ENCODE data around the gene CD46. TPM values are rescaled to one million over a fixed set of nuclear protein-coding genes. Genes with fewer than 3 reads are reported as not detected.

The CD46 gene
- total and polyA plus RNA-seq, 10 of the 15 experiments (the other 5 are each of a cell fraction or from before 2014, with no cell fraction given) = 61.1 to 198 (median 81.4) TPM

DNA sequence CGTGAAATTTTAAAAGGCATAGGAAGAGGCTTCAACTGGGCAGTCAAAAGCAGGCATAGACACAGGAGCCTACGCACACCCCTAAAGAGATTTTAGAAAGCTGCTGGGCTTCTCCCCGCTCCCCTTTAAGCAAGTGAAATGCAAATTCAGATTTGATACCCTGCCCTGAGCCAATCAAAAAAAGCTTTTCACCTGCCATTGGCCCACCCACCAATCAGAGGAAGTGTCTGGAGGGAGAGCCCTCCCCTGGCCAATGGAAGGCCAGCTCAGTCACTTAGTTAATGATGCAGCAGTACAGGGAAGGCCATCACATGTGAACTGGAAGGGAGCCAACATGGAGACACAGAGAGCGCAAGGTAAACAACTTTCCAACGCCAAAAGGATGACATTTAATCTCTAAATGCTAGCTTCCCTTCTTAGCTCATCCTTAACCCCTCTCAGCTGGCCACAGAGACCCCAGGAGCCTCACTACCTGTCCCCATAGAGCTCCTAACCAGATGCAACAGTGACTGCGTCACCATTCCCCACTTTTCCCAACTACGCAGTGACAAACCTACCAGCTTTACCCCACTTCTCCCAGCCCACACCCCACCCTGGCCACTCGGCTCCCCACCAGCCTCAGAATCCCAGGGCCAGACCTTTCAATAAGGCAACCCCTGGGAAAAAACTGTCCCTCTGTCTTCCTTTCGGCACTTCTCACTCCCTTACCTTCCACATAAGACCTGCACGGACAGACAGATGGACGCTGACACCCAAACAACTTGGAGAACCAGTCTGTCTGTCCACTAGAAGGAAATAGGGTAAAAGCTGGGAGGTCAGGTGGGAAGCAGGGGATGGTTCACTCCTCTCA, 71.0 kb downstream of the CD46 start (continued):
- TF ChIP-seq, protein P1, sequence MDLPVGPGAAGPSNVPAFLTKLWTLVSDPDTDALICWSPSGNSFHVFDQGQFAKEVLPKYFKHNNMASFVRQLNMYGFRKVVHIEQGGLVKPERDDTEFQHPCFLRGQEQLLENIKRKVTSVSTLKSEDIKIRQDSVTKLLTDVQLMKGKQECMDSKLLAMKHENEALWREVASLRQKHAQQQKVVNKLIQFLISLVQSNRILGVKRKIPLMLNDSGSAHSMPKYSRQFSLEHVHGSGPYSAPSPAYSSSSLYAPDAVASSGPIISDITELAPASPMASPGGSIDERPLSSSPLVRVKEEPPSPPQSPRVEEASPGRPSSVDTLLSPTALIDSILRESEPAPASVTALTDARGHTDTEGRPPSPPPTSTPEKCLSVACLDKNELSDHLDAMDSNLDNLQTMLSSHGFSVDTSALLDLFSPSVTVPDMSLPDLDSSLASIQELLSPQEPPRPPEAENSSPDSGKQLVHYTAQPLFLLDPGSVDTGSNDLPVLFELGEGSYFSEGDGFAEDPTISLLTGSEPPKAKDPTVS (IDR thresholded peaks at IDR 0.05; ENCODE audit: low read depth, low read length) = no peak
- TF ChIP-seq CBX5 (IDR thresholded peaks at IDR 0.05; ENCODE audit: low read depth) (no peak), ZZZ3 (IDR thresholded peaks at IDR 0.05; ENCODE audit: control insufficient read depth, insufficient read length, low read depth) (no peak), POLR2AphosphoS2 (IDR thresholded peaks at IDR 0.05; ENCODE audit: low read depth, low read length) (peak; percentile 96), BCL11A (IDR thresholded peaks at IDR 0.05; ENCODE audit: low read depth, low read length) (no peak), POLR2AphosphoS5 (IDR thresholded peaks at IDR 0.05; ENCODE audit: low read length) (peak; percentile 97), POLR2A (IDR thresholded peaks at IDR 0.05; ENCODE audit: low read depth, low read length) (peak; percentile 80; the same call in 1 of the 2 replicates), PAX5 (IDR thresholded peaks at IDR 0.05; ENCODE audit: borderline replicate concordance, low read depth, low read length) (no peak), GATAD2B (conservative IDR thresholded peaks at IDR 0.05; ENCODE audit: low read depth) (no peak), NR2C2 (IDR thresholded peaks at IDR 0.05; ENCODE audit: borderline replicate concordance, control insufficient read depth, insufficient read length, low read depth) (no peak), BMI1 (IDR thresholded peaks at IDR 0.05; ENCODE audit: borderline replicate concordance) (no peak), MYC (IDR thresholded peaks at IDR 0.05; ENCODE audit: insufficient read depth, insufficient read length, insufficient replicate concordance, low read length, severe bottlenecking) (no peak), RAD21 (IDR thresholded peaks at IDR 0.05; ENCODE audit: insufficient read depth, low read depth, low read length) (no peak), KLF5 (IDR thresholded peaks at IDR 0.05; ENCODE audit: partially characterized antibody) (peak; percentile 33), NFXL1 (IDR thresholded peaks at IDR 0.05; ENCODE audit: borderline replicate concordance) (no peak), PRDM15 (CRISPR knock-in tag; IDR thresholded peaks at IDR 0.05) (no peak), FOXK2 (IDR thresholded peaks at IDR 0.05) (peak; percentile 24; the same call in 1 of the 2 replicates), DPF2 (IDR thresholded peaks at IDR 0.05) (0 out of 2 replicates have a peak, but pooled peaks have one; percentile 2), BRCA1 (IDR thresholded peaks at IDR 0.05; ENCODE audit: low read depth, low read length) (no peak)
- TF ChIP-seq, protein P2, sequence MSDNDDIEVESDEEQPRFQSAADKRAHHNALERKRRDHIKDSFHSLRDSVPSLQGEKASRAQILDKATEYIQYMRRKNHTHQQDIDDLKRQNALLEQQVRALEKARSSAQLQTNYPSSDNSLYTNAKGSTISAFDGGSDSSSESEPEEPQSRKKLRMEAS (IDR thresholded peaks at IDR 0.05; ENCODE audit: low read depth, low read length) = peak; percentile 62
- TF ChIP-seq, protein P3, sequence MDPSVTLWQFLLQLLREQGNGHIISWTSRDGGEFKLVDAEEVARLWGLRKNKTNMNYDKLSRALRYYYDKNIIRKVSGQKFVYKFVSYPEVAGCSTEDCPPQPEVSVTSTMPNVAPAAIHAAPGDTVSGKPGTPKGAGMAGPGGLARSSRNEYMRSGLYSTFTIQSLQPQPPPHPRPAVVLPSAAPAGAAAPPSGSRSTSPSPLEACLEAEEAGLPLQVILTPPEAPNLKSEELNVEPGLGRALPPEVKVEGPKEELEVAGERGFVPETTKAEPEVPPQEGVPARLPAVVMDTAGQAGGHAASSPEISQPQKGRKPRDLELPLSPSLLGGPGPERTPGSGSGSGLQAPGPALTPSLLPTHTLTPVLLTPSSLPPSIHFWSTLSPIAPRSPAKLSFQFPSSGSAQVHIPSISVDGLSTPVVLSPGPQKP (IDR thresholded peaks at IDR 0.05; ENCODE audit: low read depth, low read length) = no peak
- TF ChIP-seq, protein P4, sequence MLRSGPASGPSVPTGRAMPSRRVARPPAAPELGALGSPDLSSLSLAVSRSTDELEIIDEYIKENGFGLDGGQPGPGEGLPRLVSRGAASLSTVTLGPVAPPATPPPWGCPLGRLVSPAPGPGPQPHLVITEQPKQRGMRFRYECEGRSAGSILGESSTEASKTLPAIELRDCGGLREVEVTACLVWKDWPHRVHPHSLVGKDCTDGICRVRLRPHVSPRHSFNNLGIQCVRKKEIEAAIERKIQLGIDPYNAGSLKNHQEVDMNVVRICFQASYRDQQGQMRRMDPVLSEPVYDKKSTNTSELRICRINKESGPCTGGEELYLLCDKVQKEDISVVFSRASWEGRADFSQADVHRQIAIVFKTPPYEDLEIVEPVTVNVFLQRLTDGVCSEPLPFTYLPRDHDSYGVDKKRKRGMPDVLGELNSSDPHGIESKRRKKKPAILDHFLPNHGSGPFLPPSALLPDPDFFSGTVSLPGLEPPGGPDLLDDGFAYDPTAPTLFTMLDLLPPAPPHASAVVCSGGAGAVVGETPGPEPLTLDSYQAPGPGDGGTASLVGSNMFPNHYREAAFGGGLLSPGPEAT (IDR thresholded peaks at IDR 0.05; ENCODE audit: low read depth) = no peak
